Measurements from ENCODE around the gene DPYD. TPM values are rescaled to one million over a fixed set of nuclear protein-coding genes. Genes with fewer than 3 reads are reported as not detected.

DPYD gene
- total and polyA plus RNA-seq, 7 experiments from 2014 or later = 52.6 to 87.2 (median 57.4) TPM

DNA sequence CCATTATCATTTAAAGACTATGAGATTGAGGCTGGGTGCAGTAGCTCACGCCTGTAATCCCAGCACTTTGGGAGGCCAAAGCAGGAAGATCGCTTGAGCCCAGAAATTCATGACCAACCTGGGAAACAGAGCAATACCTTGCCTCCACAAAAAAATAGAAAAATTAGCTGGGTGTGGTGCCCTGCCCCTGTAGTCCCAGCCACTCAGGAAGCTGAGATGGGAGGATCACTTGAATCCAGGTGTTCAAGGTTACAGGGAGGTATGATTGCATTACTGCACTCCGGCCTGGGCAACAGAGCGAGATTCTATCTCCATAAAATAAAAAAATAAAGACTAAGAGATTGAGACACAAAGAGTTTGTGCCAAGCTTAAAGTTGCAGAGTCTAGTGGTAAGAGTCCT lies 537.0 kb downstream of the DPYD start:
- Mint-ChIP-seq H3K9me3 (no peaks in the 10 kb centered on the region), H3K4me3 (no peak overlapping the region), H3K27me3 (no peaks in the 10 kb centered on the region), H3K4me1 (peaks cover 0 to 4% (median 0%) of the 10 kb centered on the region in 7 donors), H3K36me3 (peaks cover 0 to 25% (median 19%) of the 10 kb centered on the region in 5 donors), H3K27ac (peak overlapping the region in 1 of 9 donors; percentile 13)
- H3K4me1 ChIP-seq (ENCODE audit: control insufficient read depth in 2 of 2, insufficient read depth in 2 of 2, low read length in 2 of 2) = no peaks in the 10 kb centered on the region
- ChIA-PET CTCF (interaction anchor here (0.5 kb wide), 1 partner anchor 272 kb away, joined by 3 read pairs; no protein-coding TSS in a partner anchor), POLR2A (no interaction called here)
- no peaks in the 10 kb centered on the region for H3K36me3 ChIP-seq (ENCODE audit: control insufficient read depth in 2 of 3, insufficient read depth in 3 of 3, low read length in 3 of 3)
- ATAC-seq (no peak), DNase-seq (no peak)
- H3K4me3 ChIP-seq (ENCODE audit: low read length) = no peak overlapping the region
- H3K27ac ChIP-seq (ENCODE audit: low read depth, low read length) = no peak overlapping the region
- H3K9me3 ChIP-seq (ENCODE audit: control insufficient read depth in 2 of 3, low read length in 3 of 3) = no peaks in the 10 kb centered on the region
- intact Hi-C loops (cut with micrococcal nuclease) = no loop called here
- H3K27me3 ChIP-seq (ENCODE audit: control insufficient read depth in 2 of 2, insufficient read depth in 2 of 2, low read length in 2 of 2) = no peaks in the 10 kb centered on the region

GRCh38 chr1:97382206-97382605 lies 538.6 kb downstream of the DPYD start:
- intact Hi-C loops (cut with micrococcal nuclease) = no loop called here
- no peak overlapping the region for H3K4me3 Mint-ChIP-seq
- no peak overlapping the region for H3K27ac Mint-ChIP-seq
- ChIA-PET CTCF (interaction anchor here (0.6 kb wide), 1 partner anchor 431 kb away, joined by 4 read pairs; no protein-coding TSS in a partner anchor), POLR2A (no interaction called here)
- peaks cover 0 to 9% of the 10 kb centered on the region in 2 donors for H3K4me1 ChIP-seq (ENCODE audit: control insufficient read depth in 2 of 2, insufficient read depth in 2 of 2, low read length in 2 of 2)
- DNase-seq (no peak), ATAC-seq (no peak)
- no peak overlapping the region for H3K27ac ChIP-seq (ENCODE audit: low read depth, low read length)
- no peak overlapping the region for H3K4me3 ChIP-seq (ENCODE audit: low read length)
- H3K27me3 ChIP-seq (ENCODE audit: control insufficient read depth in 2 of 2, insufficient read depth in 2 of 2, low read length in 2 of 2) = no peaks in the 10 kb centered on the region
- peaks cover 0 to 36% (median 20%) of the 10 kb centered on the region in 5 donors for H3K36me3 Mint-ChIP-seq
- no peaks in the 10 kb centered on the region for H3K27me3 Mint-ChIP-seq
- H3K9me3 ChIP-seq (ENCODE audit: control insufficient read depth in 2 of 3, low read length in 3 of 3) = no peaks in the 10 kb centered on the region
- peaks cover 0 to 9% (median 4%) of the 10 kb centered on the region in 7 donors for H3K4me1 Mint-ChIP-seq
- no peaks in the 10 kb centered on the region for H3K36me3 ChIP-seq (ENCODE audit: control insufficient read depth in 2 of 3, insufficient read depth in 3 of 3, low read length in 3 of 3)
- H3K9me3 Mint-ChIP-seq = no peaks in the 10 kb centered on the region

DNA sequence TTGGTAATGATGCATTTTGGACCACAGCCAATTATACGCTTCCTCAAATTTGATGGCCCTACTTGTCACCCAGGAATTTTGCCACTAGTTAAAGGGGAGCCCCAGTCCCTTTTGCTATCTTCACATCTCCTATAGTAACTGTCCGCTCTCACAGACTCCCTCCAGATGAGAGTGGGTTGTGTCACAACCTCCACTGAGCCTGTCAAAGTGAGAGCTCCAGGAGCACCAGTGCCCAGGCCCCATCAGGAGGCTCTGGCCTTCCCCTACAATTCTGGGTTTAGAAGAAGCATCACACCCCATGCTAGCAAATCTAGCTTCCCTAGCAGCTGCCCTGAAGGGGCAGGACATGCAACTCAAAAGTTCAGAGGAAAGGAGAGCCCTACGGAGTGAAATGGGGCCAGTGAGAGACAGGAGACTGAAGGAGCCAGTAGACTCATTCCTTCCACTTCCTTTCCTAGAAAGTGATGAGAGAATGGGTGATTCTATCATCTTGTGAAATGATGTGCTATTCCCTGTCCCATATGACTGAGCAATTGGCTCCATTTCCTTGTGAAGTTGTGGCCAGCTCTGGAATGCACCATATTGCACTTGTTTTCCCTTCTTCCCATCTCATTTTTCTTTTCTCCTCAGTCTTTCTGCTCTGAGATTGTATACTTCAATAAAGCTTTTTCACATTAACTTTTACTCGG lies 541.3 kb downstream of the DPYD start:
- peaks cover 0 to 9% of the 10 kb centered on the region in 2 donors for H3K4me1 ChIP-seq (ENCODE audit: control insufficient read depth in 2 of 2, insufficient read depth in 2 of 2, low read length in 2 of 2)
- no peak overlapping the region for H3K27ac ChIP-seq (ENCODE audit: low read depth, low read length)
- ATAC-seq = no peak
- POLR2A ChIA-PET = interaction anchor here (0.6 kb wide), 1 partner anchor 180 kb away, joined by 3 read pairs; no protein-coding TSS in a partner anchor
- Mint-ChIP-seq H3K27ac (peak overlapping the region in 1 of 9 donors; percentile 22), H3K27me3 (no peaks in the 10 kb centered on the region), H3K9me3 (no peaks in the 10 kb centered on the region), H3K4me1 (peaks cover 0 to 9% (median 4%) of the 10 kb centered on the region in 7 donors), H3K4me3 (no peak overlapping the region), H3K36me3 (peaks cover 0 to 40% (median 17%) of the 10 kb centered on the region in 5 donors)
- CTCF ChIA-PET = interaction anchor here (0.6 kb wide), 1 partner anchor 151 kb away, joined by 3 read pairs; no protein-coding TSS in a partner anchor
- H3K9me3 ChIP-seq (ENCODE audit: control insufficient read depth in 2 of 3, low read length in 3 of 3) = no peaks in the 10 kb centered on the region
- H3K27me3 ChIP-seq (ENCODE audit: control insufficient read depth in 2 of 2, insufficient read depth in 2 of 2, low read length in 2 of 2) = no peaks in the 10 kb centered on the region
- no peaks in the 10 kb centered on the region for H3K36me3 ChIP-seq (ENCODE audit: control insufficient read depth in 2 of 3, insufficient read depth in 3 of 3, low read length in 3 of 3)
- H3K4me3 ChIP-seq (ENCODE audit: low read length) = no peak overlapping the region
- intact Hi-C loops (cut with micrococcal nuclease) = no loop called here
- DNase-seq = no peak

- CTCF ChIA-PET = no interaction called here
- H3K9me3 Mint-ChIP-seq = no peaks in the 10 kb centered on the region
- intact Hi-C loops (cut with micrococcal nuclease) = no loop called here
Observed at GRCh38 chr1:97378596-97378995, 542.2 kb downstream of the DPYD start.

GRCh38 chr1:97377432-97378034 lies 543.3 kb downstream of the DPYD start:
- peaks cover 0 to 9% of the 10 kb centered on the region in 2 donors for H3K4me1 ChIP-seq (ENCODE audit: control insufficient read depth in 2 of 2, insufficient read depth in 2 of 2, low read length in 2 of 2)
- Mint-ChIP-seq H3K36me3 (peaks cover 2 to 44% (median 21%) of the 10 kb centered on the region in 5 donors), H3K27ac (peak overlapping the region in 1 of 9 donors; percentile 42), H3K9me3 (no peaks in the 10 kb centered on the region), H3K4me3 (no peak overlapping the region), H3K27me3 (no peaks in the 10 kb centered on the region), H3K4me1 (peaks cover 0 to 9% (median 4%) of the 10 kb centered on the region in 7 donors)
- CTCF ChIA-PET = no interaction called here
- no peak overlapping the region for H3K4me3 ChIP-seq (ENCODE audit: low read length)
- H3K27ac ChIP-seq (ENCODE audit: low read depth, low read length) = no peak overlapping the region
- ATAC-seq = no peak
- H3K9me3 ChIP-seq (ENCODE audit: control insufficient read depth in 2 of 3, low read length in 3 of 3) = no peaks in the 10 kb centered on the region
- no peak for DNase-seq
- no peaks in the 10 kb centered on the region for H3K27me3 ChIP-seq (ENCODE audit: control insufficient read depth in 2 of 2, insufficient read depth in 2 of 2, low read length in 2 of 2)
- intact Hi-C loops (cut with micrococcal nuclease) = no loop called here
- H3K36me3 ChIP-seq (ENCODE audit: control insufficient read depth in 2 of 3, insufficient read depth in 3 of 3, low read length in 3 of 3) = no peaks in the 10 kb centered on the region
- POLR2A ChIA-PET = no interaction called here

More at GRCh38 chr1:97378596-97378995, 542.2 kb downstream of the DPYD start:
- Mint-ChIP-seq H3K4me1 (peaks cover 0 to 9% (median 4%) of the 10 kb centered on the region in 7 donors), H3K27me3 (no peaks in the 10 kb centered on the region), H3K27ac (peak overlapping the region in 1 of 9 donors; percentile 42), H3K36me3 (peaks cover under 1 to 37% (median 16%) of the 10 kb centered on the region in 5 donors), H3K4me3 (no peak overlapping the region)
- peaks cover 0 to 9% of the 10 kb centered on the region in 2 donors for H3K4me1 ChIP-seq (ENCODE audit: control insufficient read depth in 2 of 2, insufficient read depth in 2 of 2, low read length in 2 of 2)
- no peaks in the 10 kb centered on the region for H3K36me3 ChIP-seq (ENCODE audit: control insufficient read depth in 2 of 3, insufficient read depth in 3 of 3, low read length in 3 of 3)
- POLR2A ChIA-PET = no interaction called here
- DNase-seq = no peak
- no peak overlapping the region for H3K27ac ChIP-seq (ENCODE audit: low read depth, low read length)
- no peaks in the 10 kb centered on the region for H3K27me3 ChIP-seq (ENCODE audit: control insufficient read depth in 2 of 2, insufficient read depth in 2 of 2, low read length in 2 of 2)
- ATAC-seq = no peak
- no peaks in the 10 kb centered on the region for H3K9me3 ChIP-seq (ENCODE audit: control insufficient read depth in 2 of 3, low read length in 3 of 3)
- no peak overlapping the region for H3K4me3 ChIP-seq (ENCODE audit: low read length)

GRCh38 chr1:97373000-97373399 lies 547.8 kb downstream of the DPYD start:
- H3K4me1 ChIP-seq (ENCODE audit: control insufficient read depth in 2 of 2, insufficient read depth in 2 of 2, low read length in 2 of 2) = peaks cover 0 to 8% of the 10 kb centered on the region in 2 donors
- no peak overlapping the region for H3K27ac Mint-ChIP-seq
- H3K36me3 Mint-ChIP-seq = peaks cover 5 to 56% (median 49%) of the 10 kb centered on the region in 5 donors
- H3K27me3 ChIP-seq (ENCODE audit: control insufficient read depth in 2 of 2, insufficient read depth in 2 of 2, low read length in 2 of 2) = no peaks in the 10 kb centered on the region
- H3K27ac ChIP-seq (ENCODE audit: low read depth, low read length) = no peak overlapping the region
- CTCF ChIA-PET = interaction anchor here (0.5 kb wide), 1 partner anchor 11 kb away, joined by 5 read pairs; no protein-coding TSS in a partner anchor
- H3K9me3 Mint-ChIP-seq = peaks cover 0 to 5% (median 0%) of the 10 kb centered on the region in 11 donors
- H3K4me1 Mint-ChIP-seq = peaks cover 0 to 6% (median 0%) of the 10 kb centered on the region in 7 donors
- no peaks in the 10 kb centered on the region for H3K9me3 ChIP-seq (ENCODE audit: control insufficient read depth in 2 of 3, low read length in 3 of 3)
- H3K4me3 Mint-ChIP-seq = no peak overlapping the region
- POLR2A ChIA-PET = interaction anchor here (0.5 kb wide), 1 partner anchor 13 kb away, joined by 3 read pairs; no protein-coding TSS in a partner anchor
- no peaks in the 10 kb centered on the region for H3K27me3 Mint-ChIP-seq
- ATAC-seq = no peak
- no peaks in the 10 kb centered on the region for H3K36me3 ChIP-seq (ENCODE audit: control insufficient read depth in 2 of 3, insufficient read depth in 3 of 3, low read length in 3 of 3)
- no peak for DNase-seq
- intact Hi-C loops (cut with micrococcal nuclease) = no loop called here
- no peak overlapping the region for H3K4me3 ChIP-seq (ENCODE audit: low read length)
